22Rv1 (cell line): Measurements from ENCODE around the gene SYNDIG1.

Source experiments
- ZFX ChIP-seq: fragments of 450-650 bp; IDR thresholded peaks from 2 replicates; pipeline ENCODE4 v1.6.1; 2017; ENCODE audit warnings: antibody characterized with exemption, borderline replicate concordance
- TF ChIP-seq, protein P1 (sequence below): fragments of 450-650 bp; IDR thresholded peaks from 2 replicates; pipeline ENCODE4 v1.5.1; 2017; ENCODE audit warnings: mild to moderate bottlenecking

DNA sequence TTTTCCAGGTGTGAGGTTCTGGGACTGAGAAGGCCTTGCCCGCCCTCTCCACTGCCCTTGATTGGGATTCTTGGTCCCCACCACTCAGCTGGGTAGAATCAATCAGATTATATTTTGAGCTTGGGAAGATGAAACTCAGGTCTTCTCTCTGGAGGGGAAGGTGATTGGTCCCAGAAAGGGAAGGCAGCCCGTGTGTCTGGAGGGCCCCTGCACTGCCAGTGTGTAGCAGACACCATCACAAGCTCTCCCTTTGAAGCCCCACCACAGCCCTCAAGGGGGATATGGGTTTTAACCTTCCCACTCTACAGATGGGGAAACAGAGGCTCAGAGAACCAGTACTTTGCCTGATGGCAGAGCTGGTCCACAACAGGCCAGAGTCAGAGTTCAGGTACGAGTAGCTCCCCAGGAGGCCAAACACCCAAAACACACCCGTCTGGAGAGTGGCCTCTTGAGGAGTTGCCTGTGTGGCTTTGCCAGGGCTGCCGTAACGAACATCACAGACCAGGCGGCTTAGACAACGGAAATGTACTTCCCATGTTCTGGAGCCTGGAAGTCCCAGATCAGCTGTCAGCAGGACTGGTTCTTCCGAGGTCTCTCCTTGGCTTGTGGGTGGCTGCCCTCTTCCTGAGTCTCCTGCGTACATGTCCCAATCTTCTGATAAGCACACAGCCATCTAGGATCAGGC, 205.6 kb downstream of the SYNDIG1 start:
- TF ChIP-seq, protein P1, sequence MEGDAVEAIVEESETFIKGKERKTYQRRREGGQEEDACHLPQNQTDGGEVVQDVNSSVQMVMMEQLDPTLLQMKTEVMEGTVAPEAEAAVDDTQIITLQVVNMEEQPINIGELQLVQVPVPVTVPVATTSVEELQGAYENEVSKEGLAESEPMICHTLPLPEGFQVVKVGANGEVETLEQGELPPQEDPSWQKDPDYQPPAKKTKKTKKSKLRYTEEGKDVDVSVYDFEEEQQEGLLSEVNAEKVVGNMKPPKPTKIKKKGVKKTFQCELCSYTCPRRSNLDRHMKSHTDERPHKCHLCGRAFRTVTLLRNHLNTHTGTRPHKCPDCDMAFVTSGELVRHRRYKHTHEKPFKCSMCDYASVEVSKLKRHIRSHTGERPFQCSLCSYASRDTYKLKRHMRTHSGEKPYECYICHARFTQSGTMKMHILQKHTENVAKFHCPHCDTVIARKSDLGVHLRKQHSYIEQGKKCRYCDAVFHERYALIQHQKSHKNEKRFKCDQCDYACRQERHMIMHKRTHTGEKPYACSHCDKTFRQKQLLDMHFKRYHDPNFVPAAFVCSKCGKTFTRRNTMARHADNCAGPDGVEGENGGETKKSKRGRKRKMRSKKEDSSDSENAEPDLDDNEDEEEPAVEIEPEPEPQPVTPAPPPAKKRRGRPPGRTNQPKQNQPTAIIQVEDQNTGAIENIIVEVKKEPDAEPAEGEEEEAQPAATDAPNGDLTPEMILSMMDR = no peak
- TF ChIP-seq ZFX = no peak
